ENCODE measurements around the gene SOS2.

DNA sequence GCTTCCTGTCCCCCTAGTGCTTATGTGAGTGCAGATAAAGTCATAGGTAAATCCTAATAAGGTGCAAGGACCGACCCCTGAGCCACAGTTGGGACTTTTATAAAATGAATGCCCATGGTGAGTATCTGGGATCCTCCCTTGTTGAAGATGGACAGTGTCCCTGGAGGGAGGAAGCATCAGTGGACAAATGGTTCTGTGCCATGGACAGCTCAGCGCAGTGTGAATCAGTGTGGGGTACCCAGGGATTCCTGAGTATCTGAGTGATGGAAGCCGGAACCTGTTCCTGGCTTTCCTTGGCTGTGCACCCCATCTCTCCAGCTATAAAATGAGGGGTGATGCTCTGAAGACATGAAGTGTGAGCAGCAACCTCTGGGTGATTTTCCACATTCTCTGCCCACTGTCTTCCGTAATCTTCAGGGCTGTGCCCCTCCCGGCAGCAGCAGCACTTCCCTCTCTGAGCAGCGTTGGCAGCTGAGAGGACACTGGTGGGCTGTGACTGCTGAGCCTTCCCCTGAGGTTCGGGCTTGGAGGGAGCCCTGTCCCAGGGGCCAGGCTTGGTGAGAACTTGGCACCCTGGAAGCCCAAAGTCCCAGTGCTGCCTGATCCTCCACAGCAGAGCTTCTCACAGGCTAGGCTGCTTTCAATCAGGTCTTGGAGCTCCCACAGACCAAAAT lies 140.0 kb downstream of the SOS2 start:
- TF ChIP-seq, protein P1, sequence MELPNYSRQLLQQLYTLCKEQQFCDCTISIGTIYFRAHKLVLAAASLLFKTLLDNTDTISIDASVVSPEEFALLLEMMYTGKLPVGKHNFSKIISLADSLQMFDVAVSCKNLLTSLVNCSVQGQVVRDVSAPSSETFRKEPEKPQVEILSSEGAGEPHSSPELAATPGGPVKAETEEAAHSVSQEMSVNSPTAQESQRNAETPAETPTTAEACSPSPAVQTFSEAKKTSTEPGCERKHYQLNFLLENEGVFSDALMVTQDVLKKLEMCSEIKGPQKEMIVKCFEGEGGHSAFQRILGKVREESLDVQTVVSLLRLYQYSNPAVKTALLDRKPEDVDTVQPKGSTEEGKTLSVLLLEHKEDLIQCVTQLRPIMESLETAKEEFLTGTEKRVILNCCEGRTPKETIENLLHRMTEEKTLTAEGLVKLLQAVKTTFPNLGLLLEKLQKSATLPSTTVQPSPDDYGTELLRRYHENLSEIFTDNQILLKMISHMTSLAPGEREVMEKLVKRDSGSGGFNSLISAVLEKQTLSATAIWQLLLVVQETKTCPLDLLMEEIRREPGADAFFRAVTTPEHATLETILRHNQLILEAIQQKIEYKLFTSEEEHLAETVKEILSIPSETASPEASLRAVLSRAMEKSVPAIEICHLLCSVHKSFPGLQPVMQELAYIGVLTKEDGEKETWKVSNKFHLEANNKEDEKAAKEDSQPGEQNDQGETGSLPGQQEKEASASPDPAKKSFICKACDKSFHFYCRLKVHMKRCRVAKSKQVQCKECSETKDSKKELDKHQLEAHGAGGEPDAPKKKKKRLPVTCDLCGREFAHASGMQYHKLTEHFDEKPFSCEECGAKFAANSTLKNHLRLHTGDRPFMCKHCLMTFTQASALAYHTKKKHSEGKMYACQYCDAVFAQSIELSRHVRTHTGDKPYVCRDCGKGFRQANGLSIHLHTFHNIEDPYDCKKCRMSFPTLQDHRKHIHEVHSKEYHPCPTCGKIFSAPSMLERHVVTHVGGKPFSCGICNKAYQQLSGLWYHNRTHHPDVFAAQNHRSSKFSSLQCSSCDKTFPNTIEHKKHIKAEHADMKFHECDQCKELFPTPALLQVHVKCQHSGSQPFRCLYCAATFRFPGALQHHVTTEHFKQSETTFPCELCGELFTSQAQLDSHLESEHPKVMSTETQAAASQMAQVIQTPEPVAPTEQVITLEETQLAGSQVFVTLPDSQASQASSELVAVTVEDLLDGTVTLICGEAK (IDR thresholded peaks at IDR 0.05; ENCODE audit: borderline replicate concordance) = no peak
- TF ChIP-seq EGR1 (IDR thresholded peaks at IDR 0.05; ENCODE audit: borderline replicate concordance in 1 of 2, low read depth in 2 of 2, low read length in 2 of 2) (no peak), ASH2L (IDR thresholded peaks at IDR 0.05; ENCODE audit: borderline replicate concordance, low read depth) (no peak), TCF12 (IDR thresholded peaks at IDR 0.05; ENCODE audit: low read depth, low read length) (no peak), ZNF24 (IDR thresholded peaks at IDR 0.05) (no peak), CEBPB (IDR thresholded peaks at IDR 0.05; ENCODE audit: borderline replicate concordance in 1 of 2, low read depth in 2 of 2, low read length in 2 of 2) (no peak), CREM (IDR thresholded peaks at IDR 0.05; ENCODE audit: low read depth) (no peak), MXI1 (IDR thresholded peaks at IDR 0.05; ENCODE audit: low read depth, low read length) (no peak), SIN3A (IDR thresholded peaks at IDR 0.05; ENCODE audit: low read depth, low read length) (no peak)
- TF ChIP-seq, protein P2, sequence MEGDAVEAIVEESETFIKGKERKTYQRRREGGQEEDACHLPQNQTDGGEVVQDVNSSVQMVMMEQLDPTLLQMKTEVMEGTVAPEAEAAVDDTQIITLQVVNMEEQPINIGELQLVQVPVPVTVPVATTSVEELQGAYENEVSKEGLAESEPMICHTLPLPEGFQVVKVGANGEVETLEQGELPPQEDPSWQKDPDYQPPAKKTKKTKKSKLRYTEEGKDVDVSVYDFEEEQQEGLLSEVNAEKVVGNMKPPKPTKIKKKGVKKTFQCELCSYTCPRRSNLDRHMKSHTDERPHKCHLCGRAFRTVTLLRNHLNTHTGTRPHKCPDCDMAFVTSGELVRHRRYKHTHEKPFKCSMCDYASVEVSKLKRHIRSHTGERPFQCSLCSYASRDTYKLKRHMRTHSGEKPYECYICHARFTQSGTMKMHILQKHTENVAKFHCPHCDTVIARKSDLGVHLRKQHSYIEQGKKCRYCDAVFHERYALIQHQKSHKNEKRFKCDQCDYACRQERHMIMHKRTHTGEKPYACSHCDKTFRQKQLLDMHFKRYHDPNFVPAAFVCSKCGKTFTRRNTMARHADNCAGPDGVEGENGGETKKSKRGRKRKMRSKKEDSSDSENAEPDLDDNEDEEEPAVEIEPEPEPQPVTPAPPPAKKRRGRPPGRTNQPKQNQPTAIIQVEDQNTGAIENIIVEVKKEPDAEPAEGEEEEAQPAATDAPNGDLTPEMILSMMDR (IDR thresholded peaks at IDR 0.05 in 2 of 3, conservative IDR thresholded peaks at IDR 0.05 in 1 of 3; ENCODE audit: control insufficient read depth in 2 of 3, extremely low read depth in 1 of 3, insufficient read depth in 1 of 3, low read depth in 3 of 3, low read length in 3 of 3) = no peak
- TF ChIP-seq, protein P3, sequence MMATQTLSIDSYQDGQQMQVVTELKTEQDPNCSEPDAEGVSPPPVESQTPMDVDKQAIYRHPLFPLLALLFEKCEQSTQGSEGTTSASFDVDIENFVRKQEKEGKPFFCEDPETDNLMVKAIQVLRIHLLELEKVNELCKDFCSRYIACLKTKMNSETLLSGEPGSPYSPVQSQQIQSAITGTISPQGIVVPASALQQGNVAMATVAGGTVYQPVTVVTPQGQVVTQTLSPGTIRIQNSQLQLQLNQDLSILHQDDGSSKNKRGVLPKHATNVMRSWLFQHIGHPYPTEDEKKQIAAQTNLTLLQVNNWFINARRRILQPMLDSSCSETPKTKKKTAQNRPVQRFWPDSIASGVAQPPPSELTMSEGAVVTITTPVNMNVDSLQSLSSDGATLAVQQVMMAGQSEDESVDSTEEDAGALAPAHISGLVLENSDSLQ (IDR thresholded peaks at IDR 0.05) = no peak
- TF ChIP-seq, protein P4, sequence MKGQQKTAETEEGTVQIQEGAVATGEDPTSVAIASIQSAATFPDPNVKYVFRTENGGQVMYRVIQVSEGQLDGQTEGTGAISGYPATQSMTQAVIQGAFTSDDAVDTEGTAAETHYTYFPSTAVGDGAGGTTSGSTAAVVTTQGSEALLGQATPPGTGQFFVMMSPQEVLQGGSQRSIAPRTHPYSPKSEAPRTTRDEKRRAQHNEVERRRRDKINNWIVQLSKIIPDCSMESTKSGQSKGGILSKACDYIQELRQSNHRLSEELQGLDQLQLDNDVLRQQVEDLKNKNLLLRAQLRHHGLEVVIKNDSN (IDR thresholded peaks at IDR 0.05; ENCODE audit: borderline replicate concordance, extremely low read length, insufficient read depth, low read depth, low read length) = no peak
